Loucy (cell line): ENCODE results near the gene CCDC102B.

Experiments used
- EZH2phosphoT487 ChIP-seq: fragments of 200-600 bp; IDR thresholded peaks from 2 replicates; pipeline ENCODE4 v1.6.1; 2018; ENCODE audit warnings: antibody characterized with exemption, mild to moderate bottlenecking, moderate library complexity, borderline replicate concordance
- TF ChIP-seq, protein P1 (sequence below): fragments of 200-600 bp; sonication (generic); conservative IDR thresholded peaks from 2 replicates; pipeline ENCODE4 v1.5.1; 2014; ENCODE audit warnings: mild to moderate bottlenecking, antibody characterized with exemption, low read length

DNA sequence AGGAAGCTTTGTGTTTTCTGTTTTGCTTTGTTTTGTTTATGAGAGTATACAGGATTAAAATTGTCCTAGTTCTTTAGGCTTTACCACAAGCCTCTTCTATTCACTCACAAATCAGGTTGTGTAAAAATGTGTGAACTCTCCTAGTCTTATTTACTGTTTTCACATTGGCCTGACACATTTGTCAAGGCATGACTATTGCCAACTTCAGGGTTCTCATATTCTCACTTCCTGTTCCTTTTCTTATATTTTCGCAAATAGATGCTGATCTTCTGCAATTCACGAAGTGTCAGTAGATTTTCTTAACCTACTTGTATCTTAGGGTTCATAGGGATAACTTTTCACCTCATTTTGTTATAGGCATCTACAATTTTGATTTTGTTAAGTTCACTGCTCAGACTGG lies 67.1 kb downstream of the CCDC102B start:
- no peak for TF ChIP-seq EZH2phosphoT487
- TF ChIP-seq, protein P1, sequence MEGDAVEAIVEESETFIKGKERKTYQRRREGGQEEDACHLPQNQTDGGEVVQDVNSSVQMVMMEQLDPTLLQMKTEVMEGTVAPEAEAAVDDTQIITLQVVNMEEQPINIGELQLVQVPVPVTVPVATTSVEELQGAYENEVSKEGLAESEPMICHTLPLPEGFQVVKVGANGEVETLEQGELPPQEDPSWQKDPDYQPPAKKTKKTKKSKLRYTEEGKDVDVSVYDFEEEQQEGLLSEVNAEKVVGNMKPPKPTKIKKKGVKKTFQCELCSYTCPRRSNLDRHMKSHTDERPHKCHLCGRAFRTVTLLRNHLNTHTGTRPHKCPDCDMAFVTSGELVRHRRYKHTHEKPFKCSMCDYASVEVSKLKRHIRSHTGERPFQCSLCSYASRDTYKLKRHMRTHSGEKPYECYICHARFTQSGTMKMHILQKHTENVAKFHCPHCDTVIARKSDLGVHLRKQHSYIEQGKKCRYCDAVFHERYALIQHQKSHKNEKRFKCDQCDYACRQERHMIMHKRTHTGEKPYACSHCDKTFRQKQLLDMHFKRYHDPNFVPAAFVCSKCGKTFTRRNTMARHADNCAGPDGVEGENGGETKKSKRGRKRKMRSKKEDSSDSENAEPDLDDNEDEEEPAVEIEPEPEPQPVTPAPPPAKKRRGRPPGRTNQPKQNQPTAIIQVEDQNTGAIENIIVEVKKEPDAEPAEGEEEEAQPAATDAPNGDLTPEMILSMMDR = no peak
